Tibial nerve (tissue), 4 donors: ENCODE data around the gene ASCL2.

ENCODE experiments used
- CTCF ChIP-seq, 5 experiments: fragments of 200-600 bp in 3 of 5; fragments of 450-650 bp in 2 of 5; sonication (generic) in 3 of 5; IDR thresholded peaks; one replicate each; pipeline ENCODE4 v1.5.1; 2016 to 2019; ENCODE audit warnings: antibody characterized with exemption in 5 of 5, mild to moderate bottlenecking in 3 of 5, moderate library complexity in 2 of 5
- EP300 ChIP-seq, 2 donors: sonication (generic); formaldehyde crosslinking; IDR thresholded peaks; one replicate each; pipeline ENCODE4 v1.6.1; 2017; ENCODE audit warnings: antibody characterized with exemption in 2 of 2, mild to moderate bottlenecking in 1 of 2

GRCh38 chr11:2318707-2319106, 48.3 kb upstream of the ASCL2 start:
- TF ChIP-seq CTCF (IDR thresholded peaks at IDR 0.05) (no peak), EP300 (IDR thresholded peaks at IDR 0.05) (no peak)
